Trophoblast cell (in vitro differentiated cells and primary cell): ENCODE measurements around the gene TEX19.
A peak's percentile ranks its signal among the peaks of the same experiment; 100 is the strongest.

Experiments
- DNase-seq, 2 donors: peaks; one replicate each; pipeline ENCODE4 v3.0.0-alpha.2; 2016
- H2AFZ ChIP-seq: 2 replicates; pipeline ENCODE4 v1.6.1; 2013; ENCODE audit warnings: low read length, moderate library complexity, mild to moderate bottlenecking; ENCODE audit not compliant: insufficient read depth, poor library complexity
- H2AK5ac ChIP-seq: 2 replicates; pipeline ENCODE4 v1.6.1; 2013; ENCODE audit warnings: mild to moderate bottlenecking, low read length
- H2BK120ac ChIP-seq: 2 replicates; pipeline ENCODE4 v1.6.1; 2013; ENCODE audit warnings: low read length, mild to moderate bottlenecking, moderate library complexity; ENCODE audit not compliant: insufficient read depth, poor library complexity
- H2BK12ac ChIP-seq: 2 replicates; pipeline ENCODE4 v1.6.1; 2013; ENCODE audit warnings: mild to moderate bottlenecking, low read length, moderate library complexity
- H2BK5ac ChIP-seq: 2 replicates; pipeline ENCODE4 v1.6.1; 2013; ENCODE audit warnings: low read length, low read depth, moderate library complexity, mild to moderate bottlenecking; ENCODE audit not compliant: poor library complexity
- H3K14ac ChIP-seq: 2 replicates; pipeline ENCODE4 v1.6.1; 2013; ENCODE audit warnings: mild to moderate bottlenecking, low read length
- H3K18ac ChIP-seq: 2 replicates; pipeline ENCODE4 v1.6.1; 2013; ENCODE audit warnings: mild to moderate bottlenecking, low read length
- H3K23ac ChIP-seq: 2 replicates; pipeline ENCODE4 v1.6.1; 2013; ENCODE audit warnings: low read length
- H3K27ac ChIP-seq: 2 replicates; pipeline ENCODE4 v1.5.1; 2013; ENCODE audit warnings: low read depth, mild to moderate bottlenecking, inconsistent platforms, low read length, moderate library complexity
- H3K27me3 ChIP-seq: 2 replicates; pipeline ENCODE4 v1.6.1; 2013; ENCODE audit warnings: inconsistent platforms, mild to moderate bottlenecking, low read length, moderate library complexity; ENCODE audit not compliant: insufficient read depth
- H3K36me3 ChIP-seq, 2 experiments: 1 replicate in 1 of 2; 2 replicates in 1 of 2; pipeline ENCODE4 v1.6.1; 2013; ENCODE audit warnings: low read length in 2 of 2, mild to moderate bottlenecking in 2 of 2, moderate library complexity in 1 of 2; ENCODE audit not compliant: insufficient read depth in 2 of 2, control insufficient read depth in 1 of 2
- H3K4ac ChIP-seq: 2 replicates; pipeline ENCODE4 v1.6.1; 2013; ENCODE audit warnings: low read depth, mild to moderate bottlenecking, low read length, moderate library complexity
- H3K4me1 ChIP-seq, 2 experiments: 1 replicate in 1 of 2; 2 replicates in 1 of 2; pipeline ENCODE4 v1.6.1; 2013; ENCODE audit warnings: low read length in 2 of 2, mild to moderate bottlenecking in 2 of 2, moderate library complexity in 1 of 2; ENCODE audit not compliant: insufficient read depth in 2 of 2, control insufficient read depth in 1 of 2
- H3K4me2 ChIP-seq: 2 replicates; pipeline ENCODE4 v1.6.1; 2013; ENCODE audit warnings: inconsistent platforms, mild to moderate bottlenecking, low read length, moderate library complexity
- H3K4me3 ChIP-seq: 2 replicates; pipeline ENCODE4 v1.5.1; 2013; ENCODE audit warnings: mild to moderate bottlenecking, low read depth, low read length, inconsistent platforms
- H3K79me1 ChIP-seq: one replicate; pipeline ENCODE4 v1.6.1; 2013; ENCODE audit warnings: low read length
- H3K79me2 ChIP-seq: 2 replicates; pipeline ENCODE4 v1.6.1; 2013; ENCODE audit warnings: low read length, mild to moderate bottlenecking; ENCODE audit not compliant: control insufficient read depth, insufficient read depth, poor library complexity
- H3K9ac ChIP-seq: 2 replicates; pipeline ENCODE4 v1.6.1; 2013; ENCODE audit warnings: mild to moderate bottlenecking, low read length
- H3K9me3 ChIP-seq: 2 replicates; pipeline ENCODE4 v1.6.1; 2013; ENCODE audit warnings: low read depth, mild to moderate bottlenecking, control low read depth, inconsistent platforms, low read length; ENCODE audit not compliant: insufficient read depth
- H4K12ac ChIP-seq: 2 replicates; pipeline ENCODE4 v1.6.1; 2013; ENCODE audit warnings: low read depth, mild to moderate bottlenecking, low read length, moderate library complexity
- H4K8ac ChIP-seq: 2 replicates; pipeline ENCODE4 v1.6.1; 2013; ENCODE audit warnings: low read depth, mild to moderate bottlenecking, low read length, moderate library complexity
- H4K91ac ChIP-seq: one replicate; pipeline ENCODE4 v1.6.1; 2013; ENCODE audit warnings: low read depth, mild to moderate bottlenecking, low read length, moderate library complexity
- WGBS: extraction: QIAGEN DNeasy Blood & Tissue Kit; methylation state at CpG from one replicate; pipeline ENCODE4 v1.1.7; 2013; ENCODE audit warnings: missing lambda C conversion rate; ENCODE audit not compliant: insufficient read length, insufficient coverage; ENCODE audit errors: extremely low coverage; 5-methylcytosine and 5-hydroxymethylcytosine counted together

The TEX19 gene

DNA sequence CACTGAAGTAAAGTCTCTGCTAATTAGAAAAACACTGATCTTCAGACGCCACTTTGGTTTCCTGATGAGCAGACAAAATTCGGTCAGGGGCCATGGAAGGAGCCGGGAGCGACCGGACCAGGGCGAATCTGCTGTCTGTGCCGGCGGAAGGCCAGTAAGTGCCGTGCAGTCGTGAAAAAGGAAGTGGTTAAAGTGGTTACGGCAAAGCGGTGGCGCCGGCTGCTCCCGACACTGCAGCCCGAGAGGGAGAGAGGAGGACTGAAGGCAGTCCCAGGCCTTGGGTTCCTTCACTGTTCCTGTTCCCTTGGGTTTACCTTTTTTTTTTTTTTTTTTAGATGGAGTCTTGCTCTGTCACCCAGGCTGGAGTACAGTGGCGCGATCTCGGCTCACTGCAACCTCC is 41.8 kb downstream of the TEX19 start:
- Histone ChIP-seq H3K27ac (no peak overlapping the region), H3K9ac (no peak overlapping the region), H2BK5ac (no peak overlapping the region), H4K91ac (no peak overlapping the region), H3K14ac (no peak overlapping the region), H2BK12ac (no peak overlapping the region), H3K23ac (no peak overlapping the region), H3K4me3 (no peak overlapping the region), H3K18ac (no peak overlapping the region), H3K27me3 (no peaks in the 10 kb centered on the region), H3K4ac (no peak overlapping the region), H3K79me2 (no peaks in the 10 kb centered on the region), H2BK120ac (no peak overlapping the region), H2AFZ (no peak overlapping the region), H3K79me1 (no peaks in the 10 kb centered on the region), H3K4me2 (no peak overlapping the region), H3K9me3 (no peaks in the 10 kb centered on the region), H4K12ac (no peak overlapping the region), H3K36me3 (peaks cover 9 to 14% of the 10 kb centered on the region in 2 experiments), H2AK5ac (no peak overlapping the region), H3K4me1 (peaks cover 0 to 7% of the 10 kb centered on the region in 2 experiments), H4K8ac (no peak overlapping the region)
- WGBS, result no CpG with 5 or more reads among the region's 19 CpGs
- no peak for DNase-seq

DNA sequence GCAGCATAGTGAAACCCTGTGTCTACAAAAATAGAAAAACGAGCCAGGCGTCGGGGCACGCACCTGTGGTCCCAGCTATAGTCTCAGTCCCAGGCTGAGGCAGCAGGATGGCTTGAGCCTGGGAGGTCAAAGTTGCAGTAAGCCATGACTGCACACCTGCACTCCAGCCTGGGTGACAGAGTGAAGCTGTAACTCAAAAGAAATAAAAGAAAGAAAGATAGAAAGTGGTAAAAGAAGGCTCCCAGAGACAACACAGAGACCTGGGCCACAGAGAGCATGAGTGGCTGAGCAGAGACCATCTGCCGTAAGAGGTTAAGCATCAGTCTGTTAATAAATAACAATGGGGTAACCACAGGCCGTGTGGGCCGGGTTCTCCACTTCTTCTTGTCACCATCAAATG is 43.8 kb downstream of the TEX19 start:
- no CpG with 5 or more reads among the region's 7 CpGs for WGBS
- H3K23ac ChIP-seq, result no peak overlapping the region
- no peak overlapping the region for H3K4me3 ChIP-seq

GRCh38 chr17:82403662-82404660 is 44.9 kb downstream of the TEX19 start:
- no CpG with 5 or more reads among the region's 67 CpGs for WGBS
- no peaks in the 10 kb centered on the region for H3K27me3 ChIP-seq
- no peak overlapping the region for H2BK5ac ChIP-seq
- H3K27ac ChIP-seq, result no peak overlapping the region
- H2AFZ ChIP-seq, result no peak overlapping the region
- H3K9ac ChIP-seq, result no peak overlapping the region
- no peaks in the 10 kb centered on the region for H3K9me3 ChIP-seq
- no peak overlapping the region for H4K12ac ChIP-seq
- no peak overlapping the region for H4K8ac ChIP-seq
- H4K91ac ChIP-seq, result no peak overlapping the region
- H3K4me1 ChIP-seq, result no peaks in the 10 kb centered on the region
- no peaks in the 10 kb centered on the region for H3K79me2 ChIP-seq
- no peak overlapping the region for H3K18ac ChIP-seq
- peak overlapping the region; percentile 6 for H3K4me3 ChIP-seq
- H2BK12ac ChIP-seq, result no peak overlapping the region
- no peak overlapping the region for H3K4ac ChIP-seq
- H3K23ac ChIP-seq, result no peak overlapping the region
- no peak for DNase-seq
- no peak overlapping the region for H3K14ac ChIP-seq
- no peak overlapping the region for H2AK5ac ChIP-seq
- no peak overlapping the region for H2BK120ac ChIP-seq
- H3K79me1 ChIP-seq, result no peaks in the 10 kb centered on the region
- H3K4me2 ChIP-seq, result no peak overlapping the region
- H3K36me3 ChIP-seq, result peaks cover 9 to 10% of the 10 kb centered on the region in 2 experiments

More for the DNA sequence above, 43.8 kb downstream of the TEX19 start:
- H3K27ac ChIP-seq, result no peak overlapping the region
- H3K4me2 ChIP-seq, result no peak overlapping the region
- H3K36me3 ChIP-seq, result peaks cover 9 to 13% of the 10 kb centered on the region in 2 experiments
- no peak overlapping the region for H4K12ac ChIP-seq
- no peak overlapping the region for H4K8ac ChIP-seq
- H2BK120ac ChIP-seq, result no peak overlapping the region
- no peak overlapping the region for H3K14ac ChIP-seq
- H3K4ac ChIP-seq, result no peak overlapping the region
- no peak overlapping the region for H2AK5ac ChIP-seq
- H3K9ac ChIP-seq, result no peak overlapping the region
- no peak overlapping the region for H4K91ac ChIP-seq
- H3K79me2 ChIP-seq, result no peaks in the 10 kb centered on the region
- no peak for DNase-seq
- H2AFZ ChIP-seq, result no peak overlapping the region
- no peaks in the 10 kb centered on the region for H3K9me3 ChIP-seq
- no peaks in the 10 kb centered on the region for H3K27me3 ChIP-seq
- no peaks in the 10 kb centered on the region for H3K79me1 ChIP-seq
- no peak overlapping the region for H2BK12ac ChIP-seq
- H2BK5ac ChIP-seq, result no peak overlapping the region
- no peak overlapping the region for H3K18ac ChIP-seq
- H3K4me1 ChIP-seq, result peaks cover 0 to 1% of the 10 kb centered on the region in 2 experiments

GRCh38 chr17:82405051-82405450 is 46.0 kb downstream of the TEX19 start:
- Histone ChIP-seq H2BK5ac (no peak overlapping the region), H3K4ac (no peak overlapping the region), H4K91ac (no peak overlapping the region), H3K14ac (no peak overlapping the region), H3K36me3 (peaks cover 9 to 10% of the 10 kb centered on the region in 2 experiments), H2AFZ (no peak overlapping the region), H3K27ac (no peak overlapping the region), H3K18ac (no peak overlapping the region), H4K8ac (no peak overlapping the region), H2AK5ac (no peak overlapping the region), H3K79me1 (no peaks in the 10 kb centered on the region), H3K27me3 (no peaks in the 10 kb centered on the region), H3K4me3 (no peak overlapping the region), H3K4me1 (no peaks in the 10 kb centered on the region), H4K12ac (no peak overlapping the region), H3K9me3 (no peaks in the 10 kb centered on the region), H3K9ac (no peak overlapping the region), H3K23ac (no peak overlapping the region), H2BK12ac (no peak overlapping the region), H2BK120ac (no peak overlapping the region), H3K4me2 (no peak overlapping the region), H3K79me2 (no peaks in the 10 kb centered on the region)
- DNase-seq, result no peak
- no CpG with 5 or more reads among the region's 14 CpGs for WGBS
